HUES6 (cell line): Measurements from ENCODE around the gene ZDHHC1.

Experiments
- H3K27ac ChIP-seq: 2 replicates; pipeline ENCODE4 v1.7.0; 2013; ENCODE audit warnings: low read depth, mild to moderate bottlenecking, low read length, inconsistent platforms
- H3K27me3 ChIP-seq: 2 replicates; pipeline ENCODE4 v1.6.1; 2013; ENCODE audit warnings: low read length; ENCODE audit not compliant: control insufficient read depth, insufficient read depth
- H3K36me3 ChIP-seq: 2 replicates; pipeline ENCODE4 v1.6.1; 2013; ENCODE audit warnings: low read length; ENCODE audit not compliant: control insufficient read depth, insufficient read depth
- H3K4me1 ChIP-seq: 2 replicates; pipeline ENCODE4 v1.6.1; 2013; ENCODE audit warnings: low read length; ENCODE audit not compliant: control insufficient read depth, insufficient read depth
- H3K4me3 ChIP-seq: 2 replicates; pipeline ENCODE4 v1.5.1; 2013; ENCODE audit warnings: low read depth, low read length
- H3K9ac ChIP-seq: one replicate; pipeline ENCODE4 v1.6.1; 2013; ENCODE audit warnings: mild to moderate bottlenecking, low read length
- H3K9me3 ChIP-seq: 2 replicates; pipeline ENCODE4 v1.6.1; 2013; ENCODE audit warnings: low read depth, low read length; ENCODE audit not compliant: control insufficient read depth, insufficient read depth

The ZDHHC1 gene

GRCh38 chr16:67458121-67458641, 41.9 kb upstream of the ZDHHC1 start:
- no peaks in the 10 kb centered on the region for H3K27me3 ChIP-seq
- H3K9ac ChIP-seq, result no peak overlapping the region
- H3K4me1 ChIP-seq, result no peaks in the 10 kb centered on the region; the same call in 1 of the 2 replicates
- no peak overlapping the region for H3K4me3 ChIP-seq
- no peak overlapping the region for H3K27ac ChIP-seq
- H3K9me3 ChIP-seq, result no peaks in the 10 kb centered on the region
- H3K36me3 ChIP-seq, result peaks cover 3% of the 10 kb centered on the region

DNA sequence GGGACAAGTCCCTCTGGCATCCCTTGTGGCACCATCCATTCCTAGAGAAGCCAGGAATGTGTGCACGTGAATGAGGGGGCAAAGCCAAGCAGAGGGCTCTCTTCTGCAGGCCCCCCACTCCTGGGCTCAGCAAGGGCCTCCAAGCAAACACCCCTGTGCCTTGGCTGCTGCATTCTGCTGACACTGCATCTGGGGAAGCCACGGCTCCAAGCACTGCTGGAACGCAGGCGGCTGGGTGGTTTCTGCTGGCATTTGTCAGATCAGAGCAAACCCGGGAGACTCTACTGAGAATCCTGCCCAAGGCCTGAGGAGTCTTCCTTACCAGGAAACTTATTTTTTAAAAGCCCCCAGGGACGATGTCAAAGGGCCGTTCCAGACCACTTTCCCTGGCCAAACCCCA, 41.3 kb upstream of the ZDHHC1 start:
- H3K9ac ChIP-seq, result no peak overlapping the region
- no peaks in the 10 kb centered on the region for H3K9me3 ChIP-seq
- peaks cover 7% of the 10 kb centered on the region for H3K36me3 ChIP-seq
- H3K4me1 ChIP-seq, result no peaks in the 10 kb centered on the region; the same call in 1 of the 2 replicates
- no peak overlapping the region for H3K27ac ChIP-seq
- no peak overlapping the region for H3K4me3 ChIP-seq
- H3K27me3 ChIP-seq, result no peaks in the 10 kb centered on the region

DNA sequence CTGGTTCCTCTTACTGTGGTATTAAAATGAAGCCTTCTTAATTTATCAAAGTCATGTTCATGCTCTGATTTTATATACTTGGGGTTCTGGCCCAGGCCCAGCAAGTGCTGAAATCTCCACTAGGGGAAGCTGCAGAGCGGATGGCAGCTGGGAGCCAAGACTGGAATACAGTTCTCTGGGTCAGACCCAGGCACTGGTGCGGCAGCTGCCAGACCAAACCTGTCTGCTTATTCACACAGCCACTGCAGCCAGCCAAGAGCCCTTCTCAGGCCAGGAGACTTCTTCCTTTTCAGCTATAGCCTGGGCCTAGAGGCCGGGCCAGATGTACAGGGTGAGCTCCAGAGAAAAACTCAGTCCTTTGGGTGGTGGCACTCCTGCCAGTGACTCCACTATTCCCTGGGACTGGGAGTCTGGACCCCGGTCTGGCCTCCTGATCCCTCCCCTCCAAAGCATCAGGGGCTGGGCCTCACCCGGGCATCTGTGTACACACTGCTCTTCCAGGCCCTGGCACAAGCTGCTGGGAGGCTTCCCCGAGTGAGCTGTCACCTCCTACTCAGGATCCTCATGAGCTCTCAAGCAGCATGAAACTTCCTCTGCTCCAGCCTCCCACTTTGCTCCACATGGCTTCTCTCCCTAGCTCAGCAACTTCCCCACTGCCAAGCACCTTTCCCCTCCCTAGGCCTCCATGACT, 40.3 kb upstream of the ZDHHC1 start:
- Histone ChIP-seq H3K9ac (no peak overlapping the region), H3K4me1 (no peaks in the 10 kb centered on the region; the same call in 1 of the 2 replicates), H3K9me3 (no peaks in the 10 kb centered on the region), H3K27ac (no peak overlapping the region), H3K4me3 (no peak overlapping the region), H3K27me3 (no peaks in the 10 kb centered on the region), H3K36me3 (peaks cover 15% of the 10 kb centered on the region)

DNA sequence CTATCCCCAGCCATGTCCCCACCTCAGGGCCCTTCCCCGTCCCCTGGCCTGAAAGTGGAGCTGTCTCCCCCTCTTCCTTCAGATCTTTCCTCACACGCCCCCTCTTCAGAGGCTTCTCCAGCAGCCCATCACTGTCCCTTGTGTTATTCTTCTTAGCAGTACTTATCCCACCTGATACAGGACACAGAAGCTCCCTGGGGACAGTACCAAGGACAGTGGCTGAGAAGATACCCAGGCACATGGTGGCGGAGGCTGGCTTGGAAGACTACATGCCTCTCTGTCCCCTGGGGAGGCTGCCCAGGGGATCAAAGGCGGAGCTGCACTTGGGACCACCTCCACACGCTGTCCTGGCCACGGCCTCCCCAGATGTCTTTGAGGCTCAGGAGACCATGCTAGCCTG, 38.6 kb upstream of the ZDHHC1 start:
- Histone ChIP-seq H3K27ac (no peak overlapping the region), H3K4me1 (no peaks in the 10 kb centered on the region; the same call in 1 of the 2 replicates), H3K9ac (no peak overlapping the region), H3K9me3 (no peaks in the 10 kb centered on the region), H3K27me3 (no peaks in the 10 kb centered on the region), H3K36me3 (peaks cover 17% of the 10 kb centered on the region), H3K4me3 (no peak overlapping the region)

GRCh38 chr16:67454104-67454503, 37.8 kb upstream of the ZDHHC1 start:
- Histone ChIP-seq H3K4me1 (no peaks in the 10 kb centered on the region; the same call in 1 of the 2 replicates), H3K27me3 (no peaks in the 10 kb centered on the region), H3K4me3 (no peak overlapping the region), H3K9me3 (no peaks in the 10 kb centered on the region), H3K9ac (no peak overlapping the region), H3K27ac (no peak overlapping the region), H3K36me3 (peaks cover 17% of the 10 kb centered on the region)

DNA sequence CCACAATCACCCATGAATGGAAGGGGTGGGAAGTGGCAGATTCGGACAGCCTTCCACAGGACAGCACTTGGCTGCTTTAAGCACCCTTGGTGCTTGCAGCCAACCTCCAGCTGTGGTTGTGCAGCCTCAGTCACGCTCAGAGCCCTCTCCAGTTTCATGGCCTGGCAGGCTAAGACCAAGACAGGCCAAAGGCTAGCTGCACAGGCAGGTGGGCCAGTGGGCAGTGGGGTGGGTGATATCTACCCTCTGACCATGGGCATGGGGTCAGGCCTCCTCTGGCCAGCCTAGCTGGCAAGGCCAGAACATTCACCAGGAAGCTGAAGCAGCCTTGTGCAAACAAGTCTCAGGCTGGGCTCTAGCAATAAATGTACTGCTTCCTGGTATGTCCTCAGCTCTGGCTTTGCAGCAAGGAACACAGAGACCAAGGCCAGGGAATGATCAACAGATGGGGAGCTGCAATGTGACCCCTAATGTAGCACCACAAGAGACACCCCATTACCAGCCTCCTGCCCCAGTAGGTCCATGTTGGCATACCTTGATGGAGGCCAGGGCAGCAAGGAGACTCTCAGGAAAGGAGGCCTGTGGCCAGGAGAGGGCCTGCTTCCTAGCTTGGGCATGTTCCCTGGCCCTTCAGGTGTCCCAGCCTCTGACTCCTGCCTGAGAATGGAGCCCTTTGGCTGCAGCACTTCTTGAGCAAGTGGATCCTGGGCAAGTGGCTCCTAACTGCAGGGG, 35.6 kb upstream of the ZDHHC1 start:
- no peak overlapping the region for H3K4me3 ChIP-seq
- H3K27ac ChIP-seq, result no peak overlapping the region
- no peak overlapping the region for H3K9ac ChIP-seq
- H3K4me1 ChIP-seq, result no peaks in the 10 kb centered on the region; the same call in 1 of the 2 replicates
- no peaks in the 10 kb centered on the region for H3K9me3 ChIP-seq
- no peaks in the 10 kb centered on the region for H3K27me3 ChIP-seq
- peaks cover 17% of the 10 kb centered on the region for H3K36me3 ChIP-seq

GRCh38 chr16:67451061-67451703, 34.9 kb upstream of the ZDHHC1 start:
- H3K27ac ChIP-seq, result no peak overlapping the region
- no peaks in the 10 kb centered on the region for H3K9me3 ChIP-seq
- no peaks in the 10 kb centered on the region; the same call in 1 of the 2 replicates for H3K4me1 ChIP-seq
- peaks cover 17% of the 10 kb centered on the region for H3K36me3 ChIP-seq
- no peak overlapping the region for H3K4me3 ChIP-seq
- no peak overlapping the region for H3K9ac ChIP-seq
- no peaks in the 10 kb centered on the region for H3K27me3 ChIP-seq

GRCh38 chr16:67449739-67450138, 33.5 kb upstream of the ZDHHC1 start:
- H3K9ac ChIP-seq, result no peak overlapping the region
- H3K4me3 ChIP-seq, result no peak overlapping the region
- H3K27ac ChIP-seq, result no peak overlapping the region
- peaks cover 17% of the 10 kb centered on the region for H3K36me3 ChIP-seq
- no peaks in the 10 kb centered on the region for H3K27me3 ChIP-seq
- H3K4me1 ChIP-seq, result peaks cover 1% of the 10 kb centered on the region; the same call in 1 of the 2 replicates
- H3K9me3 ChIP-seq, result no peaks in the 10 kb centered on the region

- H3K36me3 ChIP-seq, result peaks cover 17% of the 10 kb centered on the region
- H3K27ac ChIP-seq, result no peak overlapping the region
These were observed 33.1 kb upstream of the ZDHHC1 start for GRCh38 chr16:67449336-67449735.

DNA sequence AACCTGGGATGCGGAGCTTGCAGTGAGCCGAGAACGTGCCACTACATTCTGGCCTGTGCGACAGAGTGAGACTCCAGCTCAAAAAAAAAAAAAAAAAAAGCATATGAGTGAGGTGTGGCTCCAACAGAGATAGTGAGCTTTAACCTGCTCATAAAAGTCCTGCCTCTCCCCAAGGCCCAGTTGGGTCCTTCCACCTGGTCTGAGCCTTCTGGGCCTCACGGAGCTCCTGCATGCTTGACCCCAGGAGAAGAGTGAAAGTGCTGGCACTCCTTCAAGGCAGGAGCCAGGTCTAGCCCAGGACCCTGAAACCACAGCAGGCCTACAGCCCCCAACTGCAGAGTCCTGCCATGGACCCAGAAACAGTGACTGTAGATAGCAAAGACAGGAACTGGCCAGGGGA, 32.3 kb upstream of the ZDHHC1 start:
- H3K4me1 ChIP-seq, result peaks cover 8% of the 10 kb centered on the region; the same call in 1 of the 2 replicates
- peaks cover 17% of the 10 kb centered on the region for H3K36me3 ChIP-seq
- no peak overlapping the region for H3K27ac ChIP-seq
- H3K9me3 ChIP-seq, result no peaks in the 10 kb centered on the region
- no peaks in the 10 kb centered on the region for H3K27me3 ChIP-seq
- H3K4me3 ChIP-seq, result no peak overlapping the region
- no peak overlapping the region for H3K9ac ChIP-seq

More at GRCh38 chr16:67449336-67449735, 33.1 kb upstream of the ZDHHC1 start:
- H3K27me3 ChIP-seq, result no peaks in the 10 kb centered on the region
- H3K9me3 ChIP-seq, result no peaks in the 10 kb centered on the region
- H3K4me3 ChIP-seq, result no peak overlapping the region
- no peak overlapping the region for H3K9ac ChIP-seq
- peaks cover 5% of the 10 kb centered on the region for H3K4me1 ChIP-seq
